Motor neuron (in vitro differentiated cells): ENCODE results near the gene NACC2. TPM values are rescaled to one million over a fixed set of nuclear protein-coding genes. Genes with fewer than 3 reads are reported as not detected.

Experiments
- ATAC-seq, 8 experiments: fragments of 200-7000 bp; cut with Tn5 transposase; replicated peaks in 6 of 8; 2 replicates each; pipeline ENCODE4 v1.8.0; 2021; ENCODE audit warnings: mild to moderate bottlenecking in 8 of 8, moderate library complexity in 8 of 8
- H3K27ac ChIP-seq, 2 donors: fragments of 250-450 bp; sonication (Bioruptor Pico); 2 replicates each; pipeline ENCODE4 v1.9.0; 2021; ENCODE audit warnings: antibody characterized with exemption in 2 of 2, mild to moderate bottlenecking in 2 of 2, moderate library complexity in 1 of 2
- H3K4me1 ChIP-seq, 2 donors: fragments of 250-450 bp; sonication (Bioruptor Pico); replicated peaks in 1 of 2; 2 replicates each; pipeline ENCODE4 v1.6.1; 2021; ENCODE audit warnings: antibody characterized with exemption in 2 of 2, mild to moderate bottlenecking in 2 of 2, moderate library complexity in 1 of 2
- H3K4me3 ChIP-seq, 5 donors: fragments of 250-450 bp; sonication (Bioruptor Pico); 2 replicates each; pipeline ENCODE4 v1.9.0; 2021; ENCODE audit warnings: antibody characterized with exemption in 5 of 5, mild to moderate bottlenecking in 5 of 5, moderate library complexity in 4 of 5
- WGBS, 10 experiments: fragments of 450-650 bp; shearing (Covaris generic); methylation state at CpG; one replicate each; pipeline ENCODE4 v1.0.0; 2022; 5-methylcytosine and 5-hydroxymethylcytosine counted together
- in situ Hi-C, 9 experiments: fragments of 400-800 bp; cut with MboI; loops; one replicate each; pipeline ENCODE4 v1.15.0; 2021; ENCODE audit warnings: low sequenced_read_pairs in 9 of 9, low pct_unique_long_range_greater_than_20kb in 2 of 9; ENCODE audit not compliant: unreplicated experiment in 9 of 9
- total RNA-seq, 8 experiments: library from RNA; unstranded; fragments of 300-600 nt; gene quantifications; 2 replicates each; pipeline versions ENCODE4 v1.2.3 to v1.2.4, GENCODE V29; 2022

The NACC2 gene
- total RNA-seq, 8 experiments from 2014 or later: 3.8 to 43.0 (median 16.7) TPM

DNA sequence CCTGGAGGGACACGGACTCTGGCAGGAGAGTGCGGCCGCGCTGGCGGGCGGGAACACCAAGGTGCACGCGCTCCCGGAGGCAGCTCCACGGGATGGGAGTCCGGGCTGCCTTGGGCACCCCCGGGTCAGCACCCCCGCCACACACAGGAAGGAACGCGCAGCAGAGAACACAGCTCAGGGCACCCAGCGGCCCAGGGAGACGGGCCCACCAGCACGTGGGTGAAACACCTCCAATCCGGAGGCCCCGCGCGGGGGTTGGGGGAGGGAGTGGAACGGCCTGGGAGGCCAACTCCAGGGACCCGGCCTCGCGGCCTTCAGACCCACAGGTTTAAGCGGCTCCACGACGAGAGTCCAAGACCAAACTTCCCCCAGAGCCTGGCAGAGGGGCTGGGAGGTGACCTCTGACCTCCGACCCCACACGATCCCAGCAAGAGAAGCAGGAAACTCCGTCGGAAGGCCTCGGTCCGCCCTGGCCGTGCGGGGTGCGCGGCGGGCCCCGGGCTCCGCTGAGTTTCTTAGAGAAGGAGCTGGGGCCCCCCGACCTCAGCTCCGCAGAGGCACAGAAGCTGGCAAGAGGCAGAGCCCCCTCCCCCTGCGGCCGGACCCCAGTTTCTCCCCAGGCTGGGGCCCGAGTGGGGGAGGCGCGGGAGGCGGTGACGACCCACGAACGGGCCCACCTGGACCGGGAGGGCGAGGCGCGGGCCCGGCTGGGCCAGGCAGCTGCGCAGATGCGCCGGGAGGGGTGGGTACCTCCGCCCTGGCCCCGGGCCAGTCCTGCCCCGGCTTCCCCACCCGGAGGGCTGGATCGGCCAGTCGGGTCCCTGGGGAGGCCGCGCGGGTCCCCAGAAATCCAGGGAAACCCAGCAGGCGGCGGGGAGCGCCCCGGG, 851 bp downstream of the NACC2 start:
- peaks cover 19 to 36% of the 10 kb centered on the region in 2 donors for H3K4me1 ChIP-seq
- 0 to 11% (median 10%) methylated on average over 2 to 8 of the region's 74 CpGs; no CpG with 5 or more reads in 5 of the 10 experiments for WGBS, 10 experiments
- peak overlapping the region; percentile 61 to 83 (median 73) for H3K4me3 ChIP-seq
- in situ Hi-C loops: loop anchor here in 1 of 9 experiments (25.0 kb wide), 1 partner anchor 107 kb away; no protein-coding TSS in a partner anchor
- H3K27ac ChIP-seq: peak overlapping the region in 1 of 2 donors; percentile 8
- ATAC-seq: peak; percentile 24 to 47 (median 30)

DNA sequence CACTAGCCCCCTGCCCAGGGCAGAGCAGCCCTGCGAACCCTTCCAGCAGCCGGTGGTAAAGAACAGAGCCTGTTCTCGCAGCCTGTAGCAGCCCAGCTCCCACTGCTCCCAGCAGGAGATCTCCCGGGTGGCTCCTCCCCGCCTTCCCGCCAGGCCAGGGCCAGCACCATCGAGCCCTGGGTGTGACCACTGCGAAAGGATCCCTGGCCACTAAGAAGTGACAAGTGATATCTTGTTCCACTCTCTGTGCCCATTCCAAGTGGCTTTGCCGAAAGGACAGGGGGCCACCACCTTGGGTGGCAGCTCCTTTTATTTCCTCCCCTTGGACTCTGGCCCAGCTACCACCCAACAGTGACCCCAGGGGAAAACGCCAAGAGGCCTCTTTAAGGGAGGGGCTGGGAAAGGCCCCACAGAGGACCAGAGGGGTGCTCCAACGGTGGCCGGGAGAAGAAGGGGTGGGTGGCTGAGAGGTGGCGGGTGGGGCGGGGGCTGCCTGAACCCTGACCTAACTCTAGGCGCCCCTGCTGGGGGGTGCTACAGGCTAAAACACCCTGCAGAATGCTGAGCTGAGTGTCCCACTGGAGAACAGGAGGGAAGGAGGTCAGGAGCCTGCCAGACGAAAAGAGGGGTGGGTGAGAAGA, 1.6 kb downstream of the NACC2 start:
- H3K4me1 ChIP-seq: peaks cover 27 to 40% of the 10 kb centered on the region in 2 donors
- ATAC-seq: peak in 4 of 8 experiments; percentile 6 to 38 (median 20)
- WGBS, 10 experiments: 20 to 49% (median 28%) methylated on average over 2 to 5 of the region's 16 CpGs; no CpG with 5 or more reads in 7 of the 10 experiments
- peak overlapping the region in 3 of 5 donors; percentile 61 to 83 (median 65) for H3K4me3 ChIP-seq
- no peak overlapping the region for H3K27ac ChIP-seq
- in situ Hi-C loops: loop anchor here in 1 of 9 experiments (25.0 kb wide), 1 partner anchor 106 kb away; no protein-coding TSS in a partner anchor

DNA sequence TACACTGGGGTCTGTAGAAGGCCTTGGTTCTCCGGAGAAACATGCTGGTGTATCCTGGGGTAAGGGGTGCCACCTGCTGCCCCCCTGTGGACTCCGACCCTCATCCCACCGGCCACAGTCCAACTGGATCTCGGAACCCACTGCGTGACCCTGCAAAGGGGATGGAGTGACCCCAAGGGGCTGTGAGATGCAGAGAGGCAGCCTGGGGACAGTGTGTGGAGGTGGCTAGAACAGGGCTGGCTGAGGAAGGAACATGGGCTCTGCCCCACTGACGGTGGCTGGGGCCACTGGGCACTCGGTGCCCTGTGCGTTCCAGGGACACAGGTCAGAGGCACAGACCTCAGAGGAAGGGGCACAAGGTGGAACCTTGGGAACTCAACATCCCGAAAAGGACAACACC, 2.3 kb downstream of the NACC2 start:
- no peak overlapping the region for H3K27ac ChIP-seq
- no peak overlapping the region for H3K4me3 ChIP-seq
- H3K4me1 ChIP-seq: peaks cover 33 to 47% of the 10 kb centered on the region in 2 donors
- no peak for ATAC-seq
- 80 to 89% (median 81%) methylated on average over 1 to 4 of the region's 9 CpGs; no CpG with 5 or more reads in 7 of the 10 experiments for WGBS, 10 experiments
- in situ Hi-C loops: loop anchor here in 1 of 9 experiments (25.0 kb wide), 1 partner anchor 105 kb away; no protein-coding TSS in a partner anchor

DNA sequence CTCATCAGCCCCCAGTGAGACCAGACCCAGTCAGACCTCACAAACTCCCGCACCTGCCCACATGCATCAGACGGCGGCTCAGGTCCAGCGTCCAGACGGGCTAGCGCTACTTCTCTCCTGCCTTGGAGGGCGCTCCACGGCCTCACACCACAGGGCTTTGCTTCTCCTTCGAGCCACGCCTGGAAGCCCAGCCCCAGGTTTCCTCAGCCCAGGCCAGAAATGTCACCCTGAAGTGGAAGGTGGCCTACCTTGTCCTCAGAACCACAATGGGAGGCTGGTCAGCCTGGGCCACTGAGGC, 2.8 kb downstream of the NACC2 start:
- 90% methylated on average over 2 of the region's 10 CpGs; no CpG with 5 or more reads in 9 of the 10 experiments for WGBS, 10 experiments
- H3K4me1 ChIP-seq: peaks cover 36 to 51% of the 10 kb centered on the region in 2 donors
- H3K27ac ChIP-seq: no peak overlapping the region
- no peak for ATAC-seq
- in situ Hi-C loops: loop anchor here in 1 of 9 experiments (25.0 kb wide), 1 partner anchor 105 kb away; no protein-coding TSS in a partner anchor
- no peak overlapping the region for H3K4me3 ChIP-seq

DNA sequence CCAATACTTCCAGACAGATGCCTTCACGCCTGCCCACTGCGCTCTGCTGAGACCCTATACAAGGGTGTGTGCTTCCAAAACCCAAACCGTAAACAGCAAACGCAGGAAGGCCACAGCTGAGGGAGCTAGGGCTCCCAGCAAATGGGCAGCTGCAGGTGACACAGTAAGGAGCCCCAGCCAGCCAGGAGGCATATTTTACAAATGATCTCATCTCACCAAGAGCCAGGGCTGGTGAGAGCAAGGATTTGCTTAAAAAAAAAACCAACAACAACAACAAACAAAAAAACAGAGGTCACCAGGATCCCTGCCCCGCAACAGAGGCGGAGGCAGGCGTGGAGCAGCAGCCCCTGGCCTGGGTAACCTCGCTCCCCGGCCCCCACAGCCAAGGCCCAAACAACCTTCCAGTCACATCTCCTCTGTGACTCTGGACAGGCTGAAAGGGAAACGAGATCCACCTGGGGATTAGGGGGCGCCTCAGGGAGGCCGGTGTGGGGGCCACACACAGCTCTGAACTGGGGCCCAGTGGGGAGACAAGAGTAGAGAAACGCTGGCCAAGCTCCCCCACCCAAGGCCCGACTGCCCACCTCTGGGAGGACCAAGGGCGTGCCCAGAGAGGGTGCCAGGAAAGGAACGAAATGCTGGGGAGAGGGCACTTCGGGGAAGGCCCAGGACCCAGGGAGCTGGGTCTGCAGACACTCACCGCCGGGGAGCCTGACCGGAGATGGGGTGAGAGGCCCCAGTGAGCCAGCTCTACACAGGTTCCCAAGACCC, 3.3 kb downstream of the NACC2 start:
- peaks cover 37 to 53% of the 10 kb centered on the region in 2 donors for H3K4me1 ChIP-seq
- no peak overlapping the region for H3K4me3 ChIP-seq
- in situ Hi-C loops: loop anchor here in 1 of 9 experiments (25.0 kb wide), 1 partner anchor 104 kb away; no protein-coding TSS in a partner anchor
- no peak for ATAC-seq
- no peak overlapping the region for H3K27ac ChIP-seq
- WGBS, 10 experiments: 80 to 100% (median 92%) methylated on average over 1 to 5 of the region's 20 CpGs; no CpG with 5 or more reads in 3 of the 10 experiments

DNA sequence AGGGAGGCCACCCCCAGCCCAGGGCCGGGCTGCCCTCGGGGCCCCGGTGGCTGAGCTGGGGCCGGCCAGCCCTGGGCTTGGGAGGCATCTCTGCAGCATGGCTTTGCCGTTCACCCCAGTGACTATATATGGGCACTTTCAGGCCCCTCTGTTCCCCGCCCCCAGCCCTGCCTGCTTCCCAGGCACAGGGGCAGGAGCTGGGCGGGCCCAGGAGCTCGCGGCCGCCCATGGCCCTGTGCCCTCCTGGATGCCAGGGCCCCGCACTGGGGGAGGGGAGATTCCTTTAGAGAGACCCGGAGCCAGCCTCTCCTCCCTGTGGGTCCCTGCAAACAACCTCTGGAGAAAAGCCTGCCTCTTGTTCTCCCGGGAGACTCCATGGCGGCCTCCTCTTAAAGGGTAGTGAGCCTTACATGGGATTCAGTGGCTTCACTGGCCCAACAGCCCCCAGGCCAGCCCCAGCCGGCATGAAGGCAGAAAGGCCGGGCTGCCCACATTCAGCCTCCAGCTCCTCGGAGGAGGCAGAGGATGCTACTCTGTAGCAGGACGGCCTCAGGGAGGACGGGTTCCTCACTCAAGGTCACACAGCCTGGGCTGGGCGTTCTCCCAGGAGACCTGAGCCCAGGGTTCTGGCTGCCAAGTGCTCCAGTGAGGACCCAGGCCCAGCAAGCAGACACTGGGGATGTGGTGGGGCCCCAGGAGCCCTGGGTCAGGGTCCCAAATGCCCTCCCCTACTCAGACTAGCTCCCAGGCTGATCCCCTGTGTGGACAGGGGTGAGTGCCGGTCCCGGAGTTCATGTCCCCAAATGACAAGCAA, 4.1 kb downstream of the NACC2 start:
- H3K27ac ChIP-seq: peak overlapping the region in 1 of 2 donors; percentile 43
- ATAC-seq: peak in 5 of 8 experiments; percentile 2 to 54 (median 10)
- 40 to 64% (median 56%) methylated on average over 1 to 4 of the region's 22 CpGs; no CpG with 5 or more reads in 7 of the 10 experiments for WGBS, 10 experiments
- in situ Hi-C loops: loop anchor here in 1 of 9 experiments (25.0 kb wide), 1 partner anchor 104 kb away; no protein-coding TSS in a partner anchor
- H3K4me1 ChIP-seq: peaks cover 37 to 56% of the 10 kb centered on the region in 2 donors
- H3K4me3 ChIP-seq: no peak overlapping the region

DNA sequence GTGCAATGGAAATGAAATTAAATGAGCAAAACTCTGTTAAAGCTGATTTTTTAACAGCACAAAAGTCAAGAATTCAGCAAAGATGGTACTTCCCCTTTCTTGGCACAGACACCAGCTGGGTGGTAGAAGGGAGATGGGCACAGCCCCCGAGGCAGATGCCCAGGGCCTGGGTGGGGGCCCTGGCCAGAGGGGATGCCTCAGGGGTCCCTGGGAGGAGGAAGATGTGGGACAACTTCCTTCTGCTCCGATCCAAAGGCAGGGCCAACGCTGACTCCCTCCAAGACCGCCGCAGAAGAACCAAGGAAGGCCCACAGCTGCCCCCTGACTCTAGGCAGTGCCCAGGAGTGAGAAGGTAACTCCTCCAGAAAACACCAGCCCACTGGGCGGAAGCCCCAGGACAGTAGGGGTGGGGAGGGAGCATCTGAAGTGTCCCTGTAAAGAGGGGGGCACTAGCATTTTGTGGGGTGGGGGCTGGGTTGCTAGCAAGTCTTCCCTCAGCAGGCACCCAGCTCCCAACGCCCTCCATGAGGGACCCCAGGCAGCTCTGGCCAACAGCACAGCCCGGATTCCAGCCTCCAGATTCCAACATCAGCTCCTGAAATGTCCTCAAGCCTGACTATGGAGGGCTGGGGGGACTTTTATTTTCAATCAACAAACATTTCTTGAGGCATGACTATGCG, 4.9 kb downstream of the NACC2 start:
- 0 to 86% (median 80%) methylated on average over 1 to 2 of the region's 9 CpGs; no CpG with 5 or more reads in 5 of the 10 experiments for whole genome bisulfite sequencing, 10 experiments
- Histone ChIP-seq H3K4me1 (peaks cover 37 to 56% of the 10 kb centered on the region in 2 donors), H3K4me3 (no peak overlapping the region), H3K27ac (no peak overlapping the region)
- no peak for ATAC-seq
- in situ Hi-C loops: loop anchor here in 1 of 9 experiments (25.0 kb wide), 1 partner anchor 103 kb away; no protein-coding TSS in a partner anchor

DNA sequence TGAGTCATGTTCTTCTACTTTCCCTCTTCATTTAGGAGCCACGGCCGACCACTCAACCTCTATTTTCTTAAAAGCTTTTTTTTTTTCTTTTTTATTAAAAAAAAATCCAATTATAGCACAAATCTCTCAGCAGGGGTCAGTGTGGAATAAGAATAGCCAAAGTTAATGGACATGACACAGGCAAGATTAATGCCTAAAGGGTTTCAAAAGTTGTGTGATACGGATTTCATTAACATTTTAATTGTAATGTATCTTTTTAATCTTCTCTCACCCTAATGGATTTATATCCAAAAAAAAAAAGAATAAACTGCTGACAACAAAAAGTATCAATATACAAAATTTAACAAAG, 5.4 kb downstream of the NACC2 start:
- in situ Hi-C loops: loop anchor here in 1 of 9 experiments (25.0 kb wide), 1 partner anchor 102 kb away; no protein-coding TSS in a partner anchor
- 0 to 23% (median 7%) methylated on average over 1 to 3 of the region's 3 CpGs; no CpG with 5 or more reads in 3 of the 10 experiments for WGBS, 10 experiments
- no peak for ATAC-seq

DNA sequence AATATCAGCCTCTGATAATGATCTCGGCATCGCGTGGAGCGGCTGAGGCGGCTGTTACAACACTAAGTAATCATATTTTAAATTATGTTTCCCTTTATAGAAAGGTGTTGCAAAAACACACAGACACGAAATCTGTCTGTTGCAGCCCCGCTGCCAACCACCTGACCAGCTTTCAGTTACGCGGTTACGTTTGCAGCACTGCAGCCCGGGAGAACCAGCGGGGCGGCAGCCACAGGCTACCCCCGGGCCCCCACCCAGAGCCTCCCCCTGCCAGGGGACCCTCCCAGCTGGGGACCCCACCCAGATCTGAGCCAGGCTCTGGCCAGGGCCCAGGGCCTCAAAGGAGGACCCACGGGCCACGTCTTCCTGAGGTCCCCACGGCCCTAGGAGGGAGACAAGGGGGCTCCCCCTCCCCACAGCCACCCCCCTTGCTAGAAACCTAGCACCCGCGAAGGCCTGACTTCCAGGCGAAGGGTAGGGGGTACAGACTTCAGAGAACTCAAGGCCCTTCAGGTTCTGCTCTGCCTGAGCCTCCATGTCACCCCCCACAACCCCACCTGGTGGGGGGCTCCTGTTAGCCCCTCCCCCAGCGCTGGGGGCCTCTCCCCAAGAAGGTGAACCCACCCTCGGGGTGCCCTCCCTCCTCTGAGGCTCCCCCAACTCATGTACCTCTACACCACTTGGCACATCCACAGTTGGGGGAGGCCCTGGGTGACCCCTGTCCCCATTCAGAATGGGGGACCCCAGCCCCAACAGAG, 6.0 kb downstream of the NACC2 start:
- Histone ChIP-seq H3K4me3 (no peak overlapping the region), H3K4me1 (peaks cover 34 to 53% of the 10 kb centered on the region in 2 donors), H3K27ac (no peak overlapping the region)
- 60 to 93% (median 61%) methylated on average over 1 to 5 of the region's 22 CpGs; no CpG with 5 or more reads in 6 of the 10 experiments for WGBS, 10 experiments
- peak in 5 of 8 experiments; percentile 2 to 69 (median 14) for ATAC-seq
- in situ Hi-C loops: loop anchor here in 1 of 9 experiments (25.0 kb wide), 1 partner anchor 102 kb away; no protein-coding TSS in a partner anchor

More for the DNA sequence above, 5.4 kb downstream of the NACC2 start:
- Histone ChIP-seq H3K4me3 (no peak overlapping the region), H3K27ac (no peak overlapping the region), H3K4me1 (peaks cover 37 to 56% of the 10 kb centered on the region in 2 donors)

DNA sequence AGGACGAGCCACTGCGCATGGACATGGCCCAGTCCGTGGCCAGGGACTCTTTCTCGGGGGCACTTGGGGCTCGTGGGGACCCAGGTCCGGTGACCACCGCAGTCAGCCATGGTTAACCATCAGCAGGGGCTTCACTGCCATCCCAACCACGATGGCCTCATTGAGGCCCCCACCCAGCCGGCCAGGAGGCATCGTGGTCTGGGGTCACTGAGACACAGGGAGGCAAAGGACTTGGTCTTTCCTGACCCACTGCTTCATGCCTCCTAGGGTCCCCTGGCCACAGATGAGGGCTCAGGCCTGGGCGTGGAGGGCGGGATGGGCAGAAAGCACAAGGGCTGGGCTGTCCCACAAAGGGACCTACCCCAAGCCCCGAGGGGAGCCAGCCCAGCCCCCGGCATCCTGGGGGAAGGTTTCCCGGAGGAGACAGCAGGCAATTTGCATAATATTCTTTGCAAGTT, 6.6 kb downstream of the NACC2 start:
- WGBS, 10 experiments: 0 to 100% (median 46%) methylated on average over 1 to 3 of the region's 15 CpGs; no CpG with 5 or more reads in 6 of the 10 experiments
- Histone ChIP-seq H3K4me1 (peaks cover 28 to 47% of the 10 kb centered on the region in 2 donors), H3K4me3 (no peak overlapping the region), H3K27ac (no peak overlapping the region)
- in situ Hi-C loops: loop anchor here in 1 of 9 experiments (25.0 kb wide), 1 partner anchor 101 kb away; no protein-coding TSS in a partner anchor
- peak in 3 of 8 experiments; percentile 4 to 12 (median 11) for ATAC-seq
